Esophagus muscularis mucosa (tissue), 4 donors: ENCODE measurements around the gene RAD51B.

Experiments used
- EP300 ChIP-seq: sonication (generic); formaldehyde crosslinking; IDR thresholded peaks from one replicate; pipeline ENCODE4 v1.6.1; 2017; ENCODE audit warnings: antibody characterized with exemption
- POLR2A ChIP-seq: fragments of 450-650 bp; IDR thresholded peaks from one replicate; pipeline ENCODE4 v1.6.1; 2017; ENCODE audit warnings: antibody characterized with exemption, moderate library complexity, mild to moderate bottlenecking, low read depth
- POLR2AphosphoS5 ChIP-seq, 2 donors: sonication (generic); formaldehyde crosslinking; IDR thresholded peaks; one replicate each; pipeline ENCODE4 v1.6.1; 2017; ENCODE audit warnings: antibody characterized with exemption in 2 of 2
- TF ChIP-seq, protein P1 (sequence below), 3 experiments: fragments of 200-600 bp in 2 of 3; fragments of 450-650 bp in 1 of 3; sonication (generic) in 2 of 3; IDR thresholded peaks; one replicate each; pipeline ENCODE4 v1.5.1; 2017 to 2019; ENCODE audit warnings: antibody characterized with exemption in 3 of 3, mild to moderate bottlenecking in 2 of 3, moderate library complexity in 1 of 3

DNA sequence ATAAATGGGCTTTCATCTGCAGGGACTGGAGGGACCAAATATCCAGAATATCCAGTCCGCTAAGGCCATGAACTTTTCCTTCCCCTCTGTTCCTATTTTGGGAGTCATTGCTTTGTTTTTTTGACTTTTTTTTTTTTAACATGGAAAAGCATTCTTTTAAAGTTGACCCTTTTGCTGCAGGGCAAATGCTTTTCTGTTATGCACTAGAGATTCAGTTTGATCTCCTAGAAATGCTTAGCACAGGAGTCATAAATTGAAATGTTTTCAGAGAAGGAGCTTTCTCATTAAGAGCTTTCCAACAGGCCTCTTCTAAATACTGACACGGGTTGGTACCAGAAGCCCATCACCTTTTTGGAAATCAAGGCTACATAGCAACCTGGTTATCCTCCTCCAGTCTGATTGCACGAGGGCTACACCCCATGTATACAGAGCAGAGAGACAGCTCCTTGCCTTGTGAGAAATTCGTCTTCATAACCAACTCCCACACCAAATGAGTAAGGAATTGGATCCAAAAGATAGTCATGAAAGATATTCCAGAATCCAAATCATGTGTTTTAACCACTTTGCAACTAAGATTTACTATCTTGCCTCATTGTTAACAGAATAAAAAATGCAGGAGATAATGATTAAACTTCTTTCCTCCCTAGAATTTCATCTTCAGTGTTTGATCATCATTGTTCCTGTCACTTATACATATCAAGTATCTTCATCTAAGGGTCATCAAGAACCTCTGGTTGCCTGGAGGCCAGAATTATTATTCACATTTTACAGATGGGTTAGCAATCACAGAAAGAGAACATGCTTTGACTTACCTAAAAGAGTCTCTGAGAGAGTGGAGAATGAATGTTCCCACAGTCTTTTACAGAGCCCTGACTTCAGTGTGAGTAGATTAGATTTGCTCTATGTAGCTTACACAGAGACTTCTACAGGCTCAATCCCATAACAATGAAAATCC, 583.9 kb downstream of the RAD51B start:
- TF ChIP-seq, protein P1, sequence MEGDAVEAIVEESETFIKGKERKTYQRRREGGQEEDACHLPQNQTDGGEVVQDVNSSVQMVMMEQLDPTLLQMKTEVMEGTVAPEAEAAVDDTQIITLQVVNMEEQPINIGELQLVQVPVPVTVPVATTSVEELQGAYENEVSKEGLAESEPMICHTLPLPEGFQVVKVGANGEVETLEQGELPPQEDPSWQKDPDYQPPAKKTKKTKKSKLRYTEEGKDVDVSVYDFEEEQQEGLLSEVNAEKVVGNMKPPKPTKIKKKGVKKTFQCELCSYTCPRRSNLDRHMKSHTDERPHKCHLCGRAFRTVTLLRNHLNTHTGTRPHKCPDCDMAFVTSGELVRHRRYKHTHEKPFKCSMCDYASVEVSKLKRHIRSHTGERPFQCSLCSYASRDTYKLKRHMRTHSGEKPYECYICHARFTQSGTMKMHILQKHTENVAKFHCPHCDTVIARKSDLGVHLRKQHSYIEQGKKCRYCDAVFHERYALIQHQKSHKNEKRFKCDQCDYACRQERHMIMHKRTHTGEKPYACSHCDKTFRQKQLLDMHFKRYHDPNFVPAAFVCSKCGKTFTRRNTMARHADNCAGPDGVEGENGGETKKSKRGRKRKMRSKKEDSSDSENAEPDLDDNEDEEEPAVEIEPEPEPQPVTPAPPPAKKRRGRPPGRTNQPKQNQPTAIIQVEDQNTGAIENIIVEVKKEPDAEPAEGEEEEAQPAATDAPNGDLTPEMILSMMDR (IDR thresholded peaks at IDR 0.05) = no peak
- TF ChIP-seq EP300 (no peak), POLR2A (no peak), POLR2AphosphoS5 (IDR thresholded peaks at IDR 0.05) (no peak)
